Left colon (tissue), 2 donors: ENCODE data around the gene SMC6. TPM values are rescaled to one million over a fixed set of nuclear protein-coding genes. Genes with fewer than 3 reads are reported as not detected.

ENCODE experiments used
- ATAC-seq: fragments of 200-7000 bp; cut with Tn5 transposase; one replicate; pipeline ENCODE4 v1.9.1; 2020; ENCODE audit warnings: mild to moderate bottlenecking, moderate library complexity
- DNase-seq, 2 donors: peaks; one replicate each; pipeline ENCODE4 v3.0.0-alpha.2; 2020
- intact Hi-C, 2 donors: fragments of 100-400 bp; cut with DNase I in 1 of 2; cut with micrococcal nuclease in 1 of 2; formaldehyde crosslinking; loops; one replicate each; pipeline versions ENCODE4 v1.11.2 to v1.14.0; 2022; cut with DNase I, micrococcal nuclease
- total RNA-seq, 2 donors: library from RNA; stranded (reverse); fragmentation: NEBNext Ultra II Directional; extraction: Animal tissue kit (Norgen Biotek cat#: 25700); gene quantifications; one replicate each; pipeline ENCODE4 v1.2.1, GENCODE V29; 2021
- donor health status: DM: no; HTN: no; CAD: no.
- donor health status: DM: yes; HTN: yes; CAD: no.

Gene SMC6
- total RNA-seq, 2 donors from 2014 or later = 23.3 to 25.3 TPM

- intact Hi-C loops = loop anchor here in 1 of 2 donors (10.0 kb wide), 1 partner anchor 107 kb away; no protein-coding TSS in a partner anchor
- ATAC-seq = no peak
- no peak for DNase-seq
Measured at GRCh38 chr2:17728210-17728609, 25.4 kb downstream of the SMC6 start.

- DNase-seq = no peak
- intact Hi-C loops = loop anchor here in 1 of 2 donors (10.0 kb wide), 1 partner anchor 115 kb away; no protein-coding TSS in a partner anchor
- no peak for ATAC-seq
Measured at GRCh38 chr2:17719562-17720371, 33.8 kb downstream of the SMC6 start.

GRCh38 chr2:17718689-17719088, 34.9 kb downstream of the SMC6 start:
- ATAC-seq = no peak
- intact Hi-C loops = no loop called here
- no peak for DNase-seq

GRCh38 chr2:17717666-17718065, 35.9 kb downstream of the SMC6 start:
- no peak for ATAC-seq
- intact Hi-C loops = no loop called here
- DNase-seq = no peak

- intact Hi-C loops = no loop called here
Measured at GRCh38 chr2:17713291-17713690, 40.3 kb downstream of the SMC6 start.

GRCh38 chr2:17710547-17711248, 42.9 kb downstream of the SMC6 start:
- intact Hi-C loops = no loop called here
- DNase-seq = no peak
- ATAC-seq = no peak

More at GRCh38 chr2:17713291-17713690, 40.3 kb downstream of the SMC6 start:
- DNase-seq = no peak
- no peak for ATAC-seq

- ATAC-seq (no peak), DNase-seq (no peak)
- intact Hi-C loops = no loop called here
Measured at GRCh38 chr2:17709897-17710296, 43.7 kb downstream of the SMC6 start.

- ATAC-seq = no peak
- intact Hi-C loops = no loop called here
- DNase-seq = no peak
Measured at GRCh38 chr2:17708501-17708900, 45.1 kb downstream of the SMC6 start.

- intact Hi-C loops = no loop called here
Measured at GRCh38 chr2:17706845-17707244, 46.8 kb downstream of the SMC6 start.

GRCh38 chr2:17690776-17691175, 62.8 kb downstream of the SMC6 start:
- no peak for ATAC-seq
- no peak for DNase-seq
- intact Hi-C loops = no loop called here

More at GRCh38 chr2:17706845-17707244, 46.8 kb downstream of the SMC6 start:
- ATAC-seq (no peak), DNase-seq (no peak)

GRCh38 chr2:17689010-17689409, 64.6 kb downstream of the SMC6 start:
- no peak for DNase-seq
- ATAC-seq = no peak
- intact Hi-C loops = no loop called here

GRCh38 chr2:17688600-17688999, 65.0 kb downstream of the SMC6 start:
- no peak for DNase-seq
- intact Hi-C loops = no loop called here
- ATAC-seq = no peak

GRCh38 chr2:17683981-17684380, 69.6 kb downstream of the SMC6 start:
- intact Hi-C loops = no loop called here
- DNase-seq (no peak), ATAC-seq (no peak)

- DNase-seq = no peak
- intact Hi-C loops = no loop called here
- no peak for ATAC-seq
Measured at GRCh38 chr2:17682098-17682857, 71.3 kb downstream of the SMC6 start.

- ATAC-seq (no peak), DNase-seq (no peak)
- intact Hi-C loops = no loop called here
Measured at GRCh38 chr2:17680119-17680518, 73.5 kb downstream of the SMC6 start.

- ATAC-seq (no peak), DNase-seq (no peak)
- intact Hi-C loops = no loop called here
Measured at GRCh38 chr2:17674817-17675216, 78.8 kb downstream of the SMC6 start.

- DNase-seq (no peak), ATAC-seq (no peak)
- intact Hi-C loops = no loop called here
Measured at GRCh38 chr2:17672583-17673317, 80.9 kb downstream of the SMC6 start.

GRCh38 chr2:17667898-17668297, 85.7 kb downstream of the SMC6 start:
- intact Hi-C loops = no loop called here

GRCh38 chr2:17664534-17664933, 89.1 kb downstream of the SMC6 start:
- intact Hi-C loops = no loop called here

More at GRCh38 chr2:17667898-17668297, 85.7 kb downstream of the SMC6 start:
- DNase-seq (no peak), ATAC-seq (no peak)

More at GRCh38 chr2:17664534-17664933, 89.1 kb downstream of the SMC6 start:
- DNase-seq (no peak), ATAC-seq (no peak)
